Loucy (cell line): Measurements from ENCODE around the gene SETD3.

Source experiments
- EZH2phosphoT487 ChIP-seq: fragments of 200-600 bp; IDR thresholded peaks from 2 replicates; pipeline ENCODE4 v1.6.1; 2018; ENCODE audit warnings: antibody characterized with exemption, mild to moderate bottlenecking, moderate library complexity, borderline replicate concordance
- TF ChIP-seq, protein P1 (sequence below): fragments of 200-600 bp; sonication (generic); conservative IDR thresholded peaks from 2 replicates; pipeline ENCODE4 v1.5.1; 2014; ENCODE audit warnings: mild to moderate bottlenecking, antibody characterized with exemption, low read length

DNA sequence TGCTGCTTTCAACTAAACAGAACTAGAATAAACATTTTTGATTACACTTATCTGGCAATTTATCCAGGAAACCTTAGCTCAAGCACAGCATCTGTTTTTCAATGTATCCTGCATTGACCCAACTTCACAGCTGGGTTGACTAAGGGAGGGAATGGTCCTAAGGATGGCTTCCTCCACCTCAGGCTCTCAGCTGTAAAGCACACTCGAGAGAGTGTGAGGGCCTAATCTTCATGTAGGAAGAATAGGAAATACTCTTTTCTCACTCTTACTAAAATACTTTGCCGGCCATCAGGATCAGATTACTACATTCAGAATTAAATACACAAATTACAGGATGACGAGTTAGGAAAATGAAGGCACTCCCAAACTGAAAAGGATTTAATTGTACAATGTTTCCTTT lies 7.2 kb downstream of the SETD3 start:
- TF ChIP-seq, protein P1, sequence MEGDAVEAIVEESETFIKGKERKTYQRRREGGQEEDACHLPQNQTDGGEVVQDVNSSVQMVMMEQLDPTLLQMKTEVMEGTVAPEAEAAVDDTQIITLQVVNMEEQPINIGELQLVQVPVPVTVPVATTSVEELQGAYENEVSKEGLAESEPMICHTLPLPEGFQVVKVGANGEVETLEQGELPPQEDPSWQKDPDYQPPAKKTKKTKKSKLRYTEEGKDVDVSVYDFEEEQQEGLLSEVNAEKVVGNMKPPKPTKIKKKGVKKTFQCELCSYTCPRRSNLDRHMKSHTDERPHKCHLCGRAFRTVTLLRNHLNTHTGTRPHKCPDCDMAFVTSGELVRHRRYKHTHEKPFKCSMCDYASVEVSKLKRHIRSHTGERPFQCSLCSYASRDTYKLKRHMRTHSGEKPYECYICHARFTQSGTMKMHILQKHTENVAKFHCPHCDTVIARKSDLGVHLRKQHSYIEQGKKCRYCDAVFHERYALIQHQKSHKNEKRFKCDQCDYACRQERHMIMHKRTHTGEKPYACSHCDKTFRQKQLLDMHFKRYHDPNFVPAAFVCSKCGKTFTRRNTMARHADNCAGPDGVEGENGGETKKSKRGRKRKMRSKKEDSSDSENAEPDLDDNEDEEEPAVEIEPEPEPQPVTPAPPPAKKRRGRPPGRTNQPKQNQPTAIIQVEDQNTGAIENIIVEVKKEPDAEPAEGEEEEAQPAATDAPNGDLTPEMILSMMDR = no peak
- TF ChIP-seq EZH2phosphoT487 = no peak
